Muscle layer of duodenum (tissue), 2 donors: ENCODE data around the gene RAD50.
"Not testable (repeated sequence)": the region's sequence is repeated elsewhere in the genome, so short reads cannot be mapped to it uniquely, and the experiment has no call there.

ENCODE experiments used
- H3K27ac ChIP-seq: one replicate; pipeline ENCODE4 v1.7.0; 2013; ENCODE audit warnings: mild to moderate bottlenecking, low read length
- H3K27me3 ChIP-seq: one replicate; pipeline ENCODE4 v1.7.0; 2013; ENCODE audit warnings: low read depth, mild to moderate bottlenecking, control low read depth, low read length
- H3K36me3 ChIP-seq, 2 donors: one replicate each; pipeline ENCODE4 v1.7.0; 2013; ENCODE audit warnings: low read length in 2 of 2, control low read depth in 1 of 2, mild to moderate bottlenecking in 1 of 2; ENCODE audit not compliant: insufficient read depth in 2 of 2, control insufficient read depth in 1 of 2
- H3K4me1 ChIP-seq, 2 donors: one replicate each; pipeline ENCODE4 v1.7.0; 2013; ENCODE audit warnings: low read length in 2 of 2, mild to moderate bottlenecking in 2 of 2, control low read depth in 1 of 2, moderate library complexity in 1 of 2; ENCODE audit not compliant: insufficient read depth in 2 of 2, control insufficient read depth in 1 of 2
- H3K4me3 ChIP-seq, 2 donors: one replicate each; pipeline ENCODE4 v1.7.0; 2013; ENCODE audit warnings: low read length in 2 of 2, low read depth in 1 of 2, mild to moderate bottlenecking in 1 of 2
- H3K9me3 ChIP-seq, 2 donors: one replicate each; pipeline ENCODE4 v1.7.0; 2013; ENCODE audit warnings: low read length in 2 of 2, control low read depth in 1 of 2, mild to moderate bottlenecking in 1 of 2; ENCODE audit not compliant: control insufficient read depth in 1 of 2
- donor health status: healthy.

RAD50 gene

GRCh38 chr5:132607095-132607494, 50.3 kb downstream of the RAD50 start:
- no peak overlapping the region for H3K4me3 ChIP-seq
- peaks cover 24 to 45% of the 10 kb centered on the region in 2 donors for H3K36me3 ChIP-seq
- no peaks in the 10 kb centered on the region for H3K27me3 ChIP-seq
- no peak overlapping the region for H3K27ac ChIP-seq
- H3K9me3 ChIP-seq, result no peaks in the 10 kb centered on the region
- H3K4me1 ChIP-seq, result no peaks in the 10 kb centered on the region

GRCh38 chr5:132608107-132608506, 51.3 kb downstream of the RAD50 start:
- Histone ChIP-seq H3K4me1 (no peaks in the 10 kb centered on the region), H3K27ac (no peak overlapping the region), H3K36me3 (peaks cover 22 to 49% of the 10 kb centered on the region in 2 donors), H3K27me3 (no peaks in the 10 kb centered on the region), H3K9me3 (no peaks in the 10 kb centered on the region), H3K4me3 (no peak overlapping the region)

GRCh38 chr5:132611965-132612364, 55.2 kb downstream of the RAD50 start:
- Histone ChIP-seq H3K4me1 (no peaks in the 10 kb centered on the region), H3K27me3 (no peaks in the 10 kb centered on the region), H3K9me3 (no peaks in the 10 kb centered on the region), H3K4me3 (no peak overlapping the region), H3K36me3 (peaks cover 26 to 43% of the 10 kb centered on the region in 2 donors), H3K27ac (no peak overlapping the region)

- H3K9me3 ChIP-seq, result no peaks in the 10 kb centered on the region
- no peak overlapping the region for H3K27ac ChIP-seq
- H3K36me3 ChIP-seq, result peaks cover 22 to 52% of the 10 kb centered on the region in 2 donors
- H3K4me1 ChIP-seq, result no peaks in the 10 kb centered on the region
- no peak overlapping the region for H3K4me3 ChIP-seq
- no peaks in the 10 kb centered on the region for H3K27me3 ChIP-seq
These were observed 56.1 kb downstream of the RAD50 start for GRCh38 chr5:132612846-132613245.

- peaks cover 17 to 38% of the 10 kb centered on the region in 2 donors for H3K36me3 ChIP-seq
- H3K27me3 ChIP-seq, result no peaks in the 10 kb centered on the region
- no peaks in the 10 kb centered on the region for H3K9me3 ChIP-seq
- H3K27ac ChIP-seq, result no peak overlapping the region
- no peak overlapping the region for H3K4me3 ChIP-seq
- no peaks in the 10 kb centered on the region for H3K4me1 ChIP-seq
These were observed 64.9 kb downstream of the RAD50 start for GRCh38 chr5:132621699-132622098.

GRCh38 chr5:132622608-132623007, 65.8 kb downstream of the RAD50 start:
- no peaks in the 10 kb centered on the region for H3K9me3 ChIP-seq
- no peaks in the 10 kb centered on the region for H3K4me1 ChIP-seq
- no peaks in the 10 kb centered on the region for H3K27me3 ChIP-seq
- peaks cover 15 to 30% of the 10 kb centered on the region in 2 donors for H3K36me3 ChIP-seq
- H3K27ac ChIP-seq, result no peak overlapping the region
- H3K4me3 ChIP-seq, result no peak overlapping the region

- Histone ChIP-seq H3K4me1 (no peaks in the 10 kb centered on the region), H3K27ac (no peak overlapping the region), H3K9me3 (no peaks in the 10 kb centered on the region), H3K27me3 (no peaks in the 10 kb centered on the region), H3K4me3 (no peak overlapping the region), H3K36me3 (peaks cover 9 to 21% of the 10 kb centered on the region in 2 donors)
These were observed 70.7 kb downstream of the RAD50 start for GRCh38 chr5:132627470-132627869.

- no peak overlapping the region for H3K27ac ChIP-seq
- H3K4me3 ChIP-seq, result no peak overlapping the region
- H3K36me3 ChIP-seq, result peaks cover 3 to 15% of the 10 kb centered on the region in 2 donors
- H3K27me3 ChIP-seq, result no peaks in the 10 kb centered on the region
- H3K9me3 ChIP-seq, result no peaks in the 10 kb centered on the region
- H3K4me1 ChIP-seq, result no peaks in the 10 kb centered on the region
These were observed 72.0 kb downstream of the RAD50 start for GRCh38 chr5:132628814-132629213.

GRCh38 chr5:132629230-132629944, 72.6 kb downstream of the RAD50 start:
- no peak overlapping the region for H3K4me3 ChIP-seq
- no peaks in the 10 kb centered on the region for H3K9me3 ChIP-seq
- H3K27ac ChIP-seq, result no peak overlapping the region
- H3K27me3 ChIP-seq, result no peaks in the 10 kb centered on the region
- H3K36me3 ChIP-seq, result peaks cover 6 to 15% of the 10 kb centered on the region in 2 donors
- no peaks in the 10 kb centered on the region for H3K4me1 ChIP-seq

- H3K27ac ChIP-seq, H3K4me1 ChIP-seq, H3K9me3 ChIP-seq, H3K27me3 ChIP-seq, H3K4me3 ChIP-seq: not testable (repeated sequence)
- peaks cover 19 to 33% of the 10 kb centered on the region in 2 donors for H3K36me3 ChIP-seq
These were observed 76.8 kb downstream of the RAD50 start for GRCh38 chr5:132633587-132633986.

- Histone ChIP-seq H3K4me1 (no peaks in the 10 kb centered on the region), H3K27me3 (no peaks in the 10 kb centered on the region), H3K9me3 (no peaks in the 10 kb centered on the region), H3K4me3 (no peak overlapping the region), H3K27ac (no peak overlapping the region), H3K36me3 (peaks cover 35 to 50% of the 10 kb centered on the region in 2 donors)
These were observed 79.1 kb downstream of the RAD50 start for GRCh38 chr5:132635873-132636272.

- Histone ChIP-seq H3K4me3 (no peak overlapping the region), H3K36me3 (peaks cover 49 to 55% of the 10 kb centered on the region in 2 donors), H3K27me3 (no peaks in the 10 kb centered on the region), H3K27ac (no peak overlapping the region), H3K4me1 (no peaks in the 10 kb centered on the region), H3K9me3 (no peaks in the 10 kb centered on the region)
These were observed 80.5 kb downstream of the RAD50 start for GRCh38 chr5:132637241-132637640.
